ENCODE results near the gene CD99L2.

The CD99L2 gene

DNA sequence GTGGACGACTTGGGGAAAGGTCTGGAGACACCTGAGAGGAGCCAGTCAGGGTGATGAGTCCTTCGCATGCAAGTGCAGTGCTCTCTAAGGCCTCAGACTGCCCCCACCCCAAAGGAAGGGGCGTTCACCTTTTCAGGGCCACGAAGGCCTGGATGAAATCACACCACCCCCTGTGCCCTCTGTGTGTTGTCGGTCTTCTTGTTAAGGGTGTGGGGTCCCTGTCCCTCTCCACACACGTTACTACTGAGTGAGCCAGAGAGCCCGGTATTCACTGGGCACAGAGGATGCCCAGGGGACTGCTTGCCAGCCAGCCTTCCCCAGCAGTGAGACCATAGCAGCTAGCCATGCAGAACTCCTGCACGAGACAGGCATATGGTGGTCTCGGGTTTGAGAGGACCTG, 133.2 kb downstream of the CD99L2 start:
- Histone ChIP-seq H3K36me3 (ENCODE audit: control insufficient read depth, low read length) (no peaks in the 10 kb centered on the region), H3K79me2 (ENCODE audit: control insufficient read depth, low read length) (no peaks in the 10 kb centered on the region), H3K4me1 (ENCODE audit: control insufficient read depth, low read length) (no peaks in the 10 kb centered on the region), H3K9me2 (replicated peaks; ENCODE audit: control insufficient read depth, low read length) (no peaks in the 10 kb centered on the region), H3K27me3 (ENCODE audit: control insufficient read depth, low read length) (no peaks in the 10 kb centered on the region), H3K9me3 (ENCODE audit: control insufficient read depth, insufficient read depth, low read length) (no peaks in the 10 kb centered on the region), H3F3A (ENCODE audit: control insufficient read depth, insufficient read depth) (no peaks in the 10 kb centered on the region), H4K20me1 (ENCODE audit: control insufficient read depth, insufficient read depth, low read depth, low read length) (no peaks in the 10 kb centered on the region), H3K4me3 (ENCODE audit: low read length) (no peak overlapping the region), H3K4me2 (ENCODE audit: low read length) (no peak overlapping the region), H3K27ac (ENCODE audit: low read depth, low read length) (no peak overlapping the region)
- TF ChIP-seq, protein P1, sequence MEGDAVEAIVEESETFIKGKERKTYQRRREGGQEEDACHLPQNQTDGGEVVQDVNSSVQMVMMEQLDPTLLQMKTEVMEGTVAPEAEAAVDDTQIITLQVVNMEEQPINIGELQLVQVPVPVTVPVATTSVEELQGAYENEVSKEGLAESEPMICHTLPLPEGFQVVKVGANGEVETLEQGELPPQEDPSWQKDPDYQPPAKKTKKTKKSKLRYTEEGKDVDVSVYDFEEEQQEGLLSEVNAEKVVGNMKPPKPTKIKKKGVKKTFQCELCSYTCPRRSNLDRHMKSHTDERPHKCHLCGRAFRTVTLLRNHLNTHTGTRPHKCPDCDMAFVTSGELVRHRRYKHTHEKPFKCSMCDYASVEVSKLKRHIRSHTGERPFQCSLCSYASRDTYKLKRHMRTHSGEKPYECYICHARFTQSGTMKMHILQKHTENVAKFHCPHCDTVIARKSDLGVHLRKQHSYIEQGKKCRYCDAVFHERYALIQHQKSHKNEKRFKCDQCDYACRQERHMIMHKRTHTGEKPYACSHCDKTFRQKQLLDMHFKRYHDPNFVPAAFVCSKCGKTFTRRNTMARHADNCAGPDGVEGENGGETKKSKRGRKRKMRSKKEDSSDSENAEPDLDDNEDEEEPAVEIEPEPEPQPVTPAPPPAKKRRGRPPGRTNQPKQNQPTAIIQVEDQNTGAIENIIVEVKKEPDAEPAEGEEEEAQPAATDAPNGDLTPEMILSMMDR (IDR thresholded peaks at IDR 0.05; ENCODE audit: low read depth, low read length, poor library complexity, severe bottlenecking), result no peak
- no peak for TF ChIP-seq EZH2phosphoT487 (IDR thresholded peaks at IDR 0.05; ENCODE audit: borderline replicate concordance, low read length)

DNA sequence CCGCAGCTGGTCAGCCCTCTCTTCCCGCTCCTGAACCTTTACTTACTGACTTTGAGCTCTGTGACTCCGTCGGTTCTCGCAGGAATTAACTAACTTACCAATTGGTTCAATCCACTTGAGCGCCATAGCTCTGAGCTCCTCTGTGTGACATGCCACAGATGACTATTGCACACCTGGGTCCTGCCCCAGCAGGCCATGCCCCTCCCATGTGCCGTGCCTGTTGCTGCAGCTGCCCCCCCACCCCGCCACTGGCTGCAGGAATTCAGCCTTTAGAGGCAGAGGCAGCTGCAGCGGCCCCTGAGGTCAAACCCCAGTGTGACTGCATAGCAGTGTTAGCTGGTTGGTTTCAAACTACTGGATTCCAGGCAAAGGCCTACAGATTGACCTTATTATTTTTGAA, 134.7 kb downstream of the CD99L2 start:
- Histone ChIP-seq H3K9me2 (replicated peaks; ENCODE audit: control insufficient read depth, low read length) (no peaks in the 10 kb centered on the region), H3K79me2 (ENCODE audit: control insufficient read depth, low read length) (no peaks in the 10 kb centered on the region), H3K4me1 (ENCODE audit: control insufficient read depth, low read length) (no peaks in the 10 kb centered on the region), H4K20me1 (ENCODE audit: control insufficient read depth, insufficient read depth, low read depth, low read length) (no peaks in the 10 kb centered on the region), H3K27ac (ENCODE audit: low read depth, low read length) (no peak overlapping the region), H3K27me3 (ENCODE audit: control insufficient read depth, low read length) (no peaks in the 10 kb centered on the region), H3K4me3 (ENCODE audit: low read length) (no peak overlapping the region), H3K36me3 (ENCODE audit: control insufficient read depth, low read length) (no peaks in the 10 kb centered on the region), H3K9me3 (ENCODE audit: control insufficient read depth, insufficient read depth, low read length) (no peaks in the 10 kb centered on the region), H3F3A (ENCODE audit: control insufficient read depth, insufficient read depth) (no peaks in the 10 kb centered on the region), H3K4me2 (ENCODE audit: low read length) (no peak overlapping the region)
- TF ChIP-seq, protein P1 (IDR thresholded peaks at IDR 0.05; ENCODE audit: low read depth, low read length, poor library complexity, severe bottlenecking), result no peak
- TF ChIP-seq EZH2phosphoT487 (IDR thresholded peaks at IDR 0.05; ENCODE audit: borderline replicate concordance, low read length), result no peak

DNA sequence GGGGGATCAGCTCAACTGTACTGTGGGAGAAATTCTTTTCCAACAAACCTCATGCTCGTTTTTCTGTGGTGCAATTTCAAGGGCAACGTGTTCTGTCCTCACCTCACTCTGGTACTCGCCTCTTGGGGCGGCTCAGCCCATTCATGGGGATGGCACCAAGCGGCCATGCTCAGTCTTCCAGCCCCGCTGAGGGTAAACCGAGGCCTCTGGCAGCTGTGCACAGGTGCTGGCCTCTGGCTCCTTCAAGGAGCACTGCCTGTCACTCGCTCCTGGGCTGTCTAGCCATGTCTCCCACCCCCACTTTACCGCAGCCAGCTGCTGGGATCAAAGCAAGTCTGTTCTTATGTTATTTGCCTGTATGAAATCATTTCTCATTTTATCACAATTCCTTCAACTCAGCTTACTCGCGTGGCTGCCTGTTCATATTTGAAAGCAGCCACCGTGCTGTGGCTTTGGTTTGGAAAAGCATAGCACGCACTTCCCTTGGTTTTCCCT, 135.1 kb downstream of the CD99L2 start:
- Histone ChIP-seq H3K4me3 (ENCODE audit: low read length) (no peak overlapping the region), H3K36me3 (ENCODE audit: control insufficient read depth, low read length) (no peaks in the 10 kb centered on the region), H3K4me2 (ENCODE audit: low read length) (no peak overlapping the region), H3K9me3 (ENCODE audit: control insufficient read depth, insufficient read depth, low read length) (no peaks in the 10 kb centered on the region), H3F3A (ENCODE audit: control insufficient read depth, insufficient read depth) (no peaks in the 10 kb centered on the region), H3K27ac (ENCODE audit: low read depth, low read length) (no peak overlapping the region), H4K20me1 (ENCODE audit: control insufficient read depth, insufficient read depth, low read depth, low read length) (no peaks in the 10 kb centered on the region), H3K27me3 (ENCODE audit: control insufficient read depth, low read length) (no peaks in the 10 kb centered on the region), H3K9me2 (replicated peaks; ENCODE audit: control insufficient read depth, low read length) (no peaks in the 10 kb centered on the region), H3K4me1 (ENCODE audit: control insufficient read depth, low read length) (no peaks in the 10 kb centered on the region), H3K79me2 (ENCODE audit: control insufficient read depth, low read length) (no peaks in the 10 kb centered on the region)
- TF ChIP-seq, protein P1 (IDR thresholded peaks at IDR 0.05; ENCODE audit: low read depth, low read length, poor library complexity, severe bottlenecking), result no peak
- TF ChIP-seq EZH2phosphoT487 (IDR thresholded peaks at IDR 0.05; ENCODE audit: borderline replicate concordance, low read length), result no peak
